ENCODE data around the gene NAGA.
"Not testable (repeated sequence)": the region's sequence is repeated elsewhere in the genome, so short reads cannot be mapped to it uniquely, and the experiment has no call there.

Gene NAGA

DNA sequence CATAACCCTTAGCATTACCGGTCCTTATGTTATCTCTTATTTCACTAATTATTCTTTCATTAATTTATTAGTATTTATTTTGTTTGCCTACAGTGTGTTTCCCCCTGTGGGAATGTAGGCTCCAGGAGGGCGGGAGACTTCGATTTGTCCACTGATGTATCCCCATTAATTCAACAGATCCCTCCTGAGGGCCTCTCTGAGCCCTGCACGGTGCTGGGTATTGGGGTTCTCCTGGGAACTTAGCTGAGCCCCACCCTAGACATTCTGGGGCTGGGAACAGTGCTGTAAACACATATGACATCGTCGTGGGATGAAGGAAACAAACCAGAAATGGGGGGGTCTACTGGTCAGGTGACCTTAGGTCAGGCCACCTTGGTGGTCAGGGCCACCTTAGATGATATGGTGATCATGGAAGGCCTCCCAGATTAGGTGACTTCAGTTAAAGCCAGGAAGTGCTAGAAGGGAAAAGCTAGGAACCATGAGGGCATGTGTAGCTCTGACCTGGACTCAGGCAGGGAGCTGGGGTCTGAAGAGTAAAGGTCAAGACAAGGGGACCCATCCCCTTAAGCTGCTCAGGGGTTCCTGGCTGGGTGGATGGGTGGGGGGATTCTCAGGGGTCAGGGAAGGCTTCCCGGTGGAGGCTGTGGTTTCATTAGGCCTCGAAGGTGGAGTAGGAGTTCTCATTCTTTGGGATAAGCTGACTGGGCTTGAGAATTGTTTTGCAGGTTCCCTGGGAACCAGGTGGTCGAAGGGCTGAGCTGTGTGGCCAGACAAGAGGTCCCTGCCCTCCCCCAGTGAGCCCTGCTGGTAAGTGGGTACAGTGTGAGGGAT is 4.4 kb upstream of the NAGA start:
- peak overlapping the region; percentile 49 for H3K4me3 ChIP-seq (replicated peaks; ENCODE audit: low read depth, low read length)
- TF ChIP-seq, protein P1, sequence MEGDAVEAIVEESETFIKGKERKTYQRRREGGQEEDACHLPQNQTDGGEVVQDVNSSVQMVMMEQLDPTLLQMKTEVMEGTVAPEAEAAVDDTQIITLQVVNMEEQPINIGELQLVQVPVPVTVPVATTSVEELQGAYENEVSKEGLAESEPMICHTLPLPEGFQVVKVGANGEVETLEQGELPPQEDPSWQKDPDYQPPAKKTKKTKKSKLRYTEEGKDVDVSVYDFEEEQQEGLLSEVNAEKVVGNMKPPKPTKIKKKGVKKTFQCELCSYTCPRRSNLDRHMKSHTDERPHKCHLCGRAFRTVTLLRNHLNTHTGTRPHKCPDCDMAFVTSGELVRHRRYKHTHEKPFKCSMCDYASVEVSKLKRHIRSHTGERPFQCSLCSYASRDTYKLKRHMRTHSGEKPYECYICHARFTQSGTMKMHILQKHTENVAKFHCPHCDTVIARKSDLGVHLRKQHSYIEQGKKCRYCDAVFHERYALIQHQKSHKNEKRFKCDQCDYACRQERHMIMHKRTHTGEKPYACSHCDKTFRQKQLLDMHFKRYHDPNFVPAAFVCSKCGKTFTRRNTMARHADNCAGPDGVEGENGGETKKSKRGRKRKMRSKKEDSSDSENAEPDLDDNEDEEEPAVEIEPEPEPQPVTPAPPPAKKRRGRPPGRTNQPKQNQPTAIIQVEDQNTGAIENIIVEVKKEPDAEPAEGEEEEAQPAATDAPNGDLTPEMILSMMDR (IDR thresholded peaks at IDR 0.05; ENCODE audit: low read depth, low read length, missing control alignments): no peak
- DNase-seq (ENCODE audit: extremely low read depth, low read depth): no peak

DNA sequence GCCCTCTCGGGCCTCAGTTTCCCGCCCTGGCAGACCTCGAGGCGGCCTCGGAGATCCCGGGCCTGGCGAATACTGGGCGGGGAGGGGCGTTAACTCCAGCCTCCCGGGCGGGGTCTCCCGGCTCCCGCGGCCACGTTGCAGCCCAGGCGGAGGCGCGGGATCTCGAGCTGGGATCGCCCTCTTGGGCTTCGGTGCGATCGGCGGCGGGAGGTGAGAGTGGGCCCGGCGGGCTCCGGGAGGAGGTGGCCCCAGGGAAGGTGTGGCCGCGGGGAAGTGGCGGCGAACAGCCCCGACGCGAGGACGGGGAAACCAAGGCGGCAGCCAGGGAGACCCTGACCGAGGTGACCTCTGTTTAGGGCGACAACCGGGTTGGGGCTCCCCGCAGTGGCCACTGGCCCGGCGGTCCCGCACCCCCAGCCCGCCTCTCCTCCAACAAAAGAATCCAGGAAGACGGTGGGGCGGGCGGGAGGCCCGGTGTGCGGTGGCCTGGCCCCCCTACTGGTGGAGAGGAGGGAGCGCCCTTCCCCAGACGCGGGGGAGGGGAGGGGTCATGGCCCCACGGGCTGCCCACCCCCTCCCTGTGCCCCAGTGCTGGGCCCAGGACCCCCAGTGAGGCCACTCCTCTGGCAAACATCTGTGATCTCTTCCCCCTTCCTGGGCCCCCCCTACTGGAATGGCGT is 3.7 kb upstream of the NAGA start, which contains the start of gene PHETA2:
Gene PHETA2 (plus strand): TSS at position 117 of the 680 bp plus-strand sequence. CDS start 3,046 bp downstream, outside the sequence.
- H3K4me3 ChIP-seq (replicated peaks; ENCODE audit: low read depth, low read length): peak within 1 kb of the TSS; percentile 49
- TF ChIP-seq, protein P1 (IDR thresholded peaks at IDR 0.05; ENCODE audit: low read depth, low read length, missing control alignments): no peak
- DNase-seq (ENCODE audit: extremely low read depth, low read depth): no peak

DNA sequence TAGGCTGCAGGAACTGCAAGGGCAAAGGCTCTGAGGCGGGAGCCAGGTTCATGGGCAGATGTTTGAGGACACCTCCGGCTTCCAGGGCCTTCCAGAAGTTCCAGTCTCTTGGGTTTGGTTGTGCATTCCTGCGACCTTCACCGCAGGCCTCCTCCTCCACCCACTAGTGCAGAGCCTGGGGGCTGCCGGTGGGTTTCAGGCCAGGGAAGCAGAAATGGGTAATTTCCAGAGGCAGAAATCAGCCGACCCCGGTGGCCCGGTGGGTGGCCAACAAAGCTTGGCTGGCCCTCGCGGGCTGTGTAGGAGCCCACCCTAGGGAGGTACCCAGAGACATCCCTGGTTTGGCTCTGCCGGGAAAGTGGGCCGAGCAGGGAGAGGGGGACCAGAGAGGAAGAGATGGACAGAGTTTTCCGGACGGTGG is 3.0 kb upstream of the NAGA start:
- peak overlapping the region; percentile 49; the same call in 1 of the 2 replicates for H3K4me3 ChIP-seq (replicated peaks; ENCODE audit: low read depth, low read length)
- DNase-seq (ENCODE audit: extremely low read depth, low read depth): no peak
- TF ChIP-seq, protein P1 (IDR thresholded peaks at IDR 0.05; ENCODE audit: low read depth, low read length, missing control alignments): no peak

DNA sequence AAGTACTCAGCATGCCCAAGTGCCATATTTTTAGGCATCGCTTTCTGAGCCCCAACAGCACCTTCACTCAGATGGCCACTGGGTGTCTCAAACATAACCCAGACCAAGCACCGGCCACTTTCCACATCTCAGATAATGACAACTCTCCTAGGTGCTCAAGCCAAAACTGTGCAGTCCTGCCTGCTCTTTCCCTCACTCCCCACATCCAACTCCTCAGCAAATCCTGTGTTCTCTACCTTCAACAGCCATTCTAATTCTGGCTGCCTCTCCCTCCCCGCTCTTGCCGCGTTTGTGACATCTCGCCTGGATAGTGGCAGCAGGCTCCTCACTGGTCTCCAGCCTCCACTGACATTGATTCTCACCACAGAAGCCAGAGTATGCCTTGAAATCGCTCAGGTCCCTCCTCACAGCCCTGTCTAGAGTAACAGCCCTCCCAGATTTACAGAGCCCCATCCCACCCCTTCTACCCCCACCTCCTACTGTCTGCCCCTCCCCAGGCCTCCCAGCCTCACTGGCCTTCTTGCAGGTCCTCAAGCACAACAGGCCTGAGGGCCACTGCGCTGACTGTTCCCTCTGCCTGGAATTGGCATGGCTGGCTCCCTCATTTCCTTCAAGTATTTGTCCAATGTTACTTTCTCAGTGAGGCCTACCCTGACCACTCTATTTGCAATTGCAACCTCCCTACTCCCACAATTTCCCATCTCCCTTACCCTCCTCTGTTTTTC is 2.2 kb upstream of the NAGA start:
- DNase-seq (ENCODE audit: extremely low read depth, low read depth): no peak
- TF ChIP-seq, protein P1 (IDR thresholded peaks at IDR 0.05; ENCODE audit: low read depth, low read length, missing control alignments): no peak
- no peak overlapping the region for H3K4me3 ChIP-seq (replicated peaks; ENCODE audit: low read depth, low read length)

DNA sequence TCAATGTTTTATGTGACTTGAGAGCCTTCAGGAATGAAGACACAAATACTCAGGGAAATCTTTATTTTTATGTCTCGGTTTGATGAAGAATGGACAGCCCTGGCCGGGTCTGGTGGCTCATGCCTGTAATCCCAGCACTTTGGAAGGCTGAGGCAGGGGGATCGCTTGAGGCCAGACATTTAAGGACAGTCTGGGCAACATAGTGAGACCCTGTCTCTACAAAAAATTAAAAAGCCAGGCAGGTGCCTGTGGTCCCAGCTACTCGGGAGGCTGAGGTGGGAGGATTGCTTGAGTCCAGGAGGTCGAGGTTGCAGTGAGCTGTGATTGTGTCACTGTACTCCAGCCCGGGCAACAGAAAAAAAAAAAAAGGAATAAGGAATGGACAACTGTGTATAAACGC is 896 bp upstream of the NAGA start:
- DNase-seq (ENCODE audit: extremely low read depth, low read depth): not testable (repeated sequence)
- H3K4me3 ChIP-seq (replicated peaks; ENCODE audit: low read depth, low read length): peak overlapping the region; percentile 56

DNA sequence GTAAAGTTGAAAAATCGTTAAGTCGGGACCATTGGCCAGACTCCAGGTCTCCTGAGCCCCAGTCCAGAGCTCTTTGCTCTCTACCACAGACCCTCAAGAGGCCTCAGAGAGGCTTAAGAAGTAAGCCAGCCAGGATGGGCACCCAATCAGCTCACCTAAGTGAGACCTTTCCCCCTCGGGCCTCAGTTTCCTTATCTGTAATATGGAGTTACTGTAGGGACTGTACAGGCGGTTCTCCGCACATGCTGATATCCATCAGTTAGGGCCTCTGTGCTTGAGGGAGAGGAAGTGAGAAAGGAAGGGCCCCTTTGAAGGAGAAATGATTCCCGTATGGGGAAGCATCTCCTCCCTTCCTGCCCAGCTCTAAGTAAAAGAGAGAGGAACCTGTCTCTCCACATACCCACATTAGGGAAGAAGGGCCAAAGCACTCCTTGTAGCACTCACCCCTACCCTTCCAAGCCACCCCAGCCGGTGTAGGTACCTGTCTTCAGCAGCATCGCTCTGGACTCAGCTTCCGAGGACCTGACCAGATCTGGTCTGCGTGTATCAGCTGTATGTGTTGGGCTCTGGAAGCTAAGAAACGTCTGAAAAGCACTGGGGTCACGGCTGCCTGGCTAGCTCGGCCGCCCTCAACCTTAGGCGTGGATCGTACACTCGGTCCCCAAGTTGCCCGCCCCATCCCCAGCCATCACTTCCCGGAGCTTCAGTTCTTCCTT is 653 bp downstream of the NAGA start:
- TF ChIP-seq, protein P1 (IDR thresholded peaks at IDR 0.05; ENCODE audit: low read depth, low read length, missing control alignments): no peak
- peak overlapping the region; percentile 56 for H3K4me3 ChIP-seq (replicated peaks; ENCODE audit: low read depth, low read length)
- DNase-seq (ENCODE audit: extremely low read depth, low read depth): no peak

Data from HFF-Myc (cell line).